ENCODE data around the gene ACIN1. TPM values are rescaled to one million over a fixed set of nuclear protein-coding genes. Genes with fewer than 3 reads are reported as not detected.

The ACIN1 gene
- total RNA-seq, result 10 to 100 TPM; 75.3 to 83.2 (median 82.2) TPM
- 10 to 100 TPM; 45.2 to 57.6 (median 53.5) TPM for polyA plus RNA-seq
- long read RNA-seq, donor 1, full-length matches to known transcripts, result 4 of 28 reads
- long read RNA-seq, donor 1, partial matches to known transcripts, result 15 of 28 reads
- long read RNA-seq, donor 1, other reads (novel, unspliced or antisense), result 9 of 28 reads
- long read RNA-seq, donor 2, full-length matches to known transcripts, result 3 of 31 reads
- long read RNA-seq, donor 2, partial matches to known transcripts, result 17 of 31 reads
- long read RNA-seq, donor 2, other reads (novel, unspliced or antisense), result 11 of 31 reads

GRCh38 chr14:23094666-23095195, at the start of gene ACIN1:
Gene ACIN1, minus strand, starts transcription at chr14:23095136. Its CDS starts 24 bp downstream, at chr14:23095112.
- intact Hi-C loops (cut with DNase I), result no loop called here
- H3K36me3 ChIP-seq (ENCODE audit: insufficient read depth in 1 of 2, low read depth in 1 of 2), result peaks cover 12 to 64% of the 10 kb centered on the region in 2 donors
- H3K27me3 ChIP-seq (ENCODE audit: insufficient read depth in 3 of 3, low read length in 2 of 3), result no peaks in the 10 kb centered on the region
- peak within 1 kb of the TSS; percentile 97 for H3K4me3 ChIP-seq
- 0% methylated on average over 46 to 55 of the region's 55 CpGs for WGBS, 3 donors
- peak within 1 kb of the TSS; percentile 99 for H3K27ac ChIP-seq
- no peak for TF ChIP-seq CTCF (IDR thresholded peaks at IDR 0.05)
- peak; percentile 59 to 76 (median 61) for ATAC-seq
- peaks cover 30% of the 10 kb centered on the region for H3K4me1 ChIP-seq
- H3K9me3 ChIP-seq, result no peaks in the 10 kb centered on the region
- DNase-seq, result no peak

GRCh38 chr14:23143911-23144310, 49.0 kb upstream of the ACIN1 start:
- H3K4me1 ChIP-seq, result peaks cover 56% of the 10 kb centered on the region
- intact Hi-C loops (cut with DNase I), result no loop called here
- H3K9me3 ChIP-seq, result no peaks in the 10 kb centered on the region
- no peak for TF ChIP-seq CTCF (IDR thresholded peaks at IDR 0.05)
- no peak for DNase-seq
- no peaks in the 10 kb centered on the region for H3K27me3 ChIP-seq (ENCODE audit: insufficient read depth in 3 of 3, low read length in 2 of 3)
- peaks cover 0 to 48% of the 10 kb centered on the region in 2 donors for H3K36me3 ChIP-seq (ENCODE audit: insufficient read depth in 1 of 2, low read depth in 1 of 2)
- ATAC-seq, result no peak
- peak overlapping the region; percentile 78 for H3K27ac ChIP-seq
- WGBS, 3 donors, result 54 to 87% (median 72%) methylated on average over 1 of the region's 1 CpG
- H3K4me3 ChIP-seq, result no peak overlapping the region

GRCh38 chr14:23142826-23143225, 47.9 kb upstream of the ACIN1 start:
- H3K27ac ChIP-seq, result no peak overlapping the region
- peaks cover 0 to 59% of the 10 kb centered on the region in 2 donors for H3K36me3 ChIP-seq (ENCODE audit: insufficient read depth in 1 of 2, low read depth in 1 of 2)
- intact Hi-C loops (cut with DNase I), result no loop called here
- no peak for DNase-seq
- no peak overlapping the region for H3K4me3 ChIP-seq
- ATAC-seq, result no peak
- TF ChIP-seq CTCF (IDR thresholded peaks at IDR 0.05), result no peak
- no peaks in the 10 kb centered on the region for H3K9me3 ChIP-seq
- 81 to 89% (median 87%) methylated on average over 4 of the region's 4 CpGs for WGBS, 3 donors
- H3K27me3 ChIP-seq (ENCODE audit: insufficient read depth in 3 of 3, low read length in 2 of 3), result no peaks in the 10 kb centered on the region
- peaks cover 53% of the 10 kb centered on the region for H3K4me1 ChIP-seq

GRCh38 chr14:23141706-23142444, 46.9 kb upstream of the ACIN1 start:
- no peak for TF ChIP-seq CTCF (IDR thresholded peaks at IDR 0.05)
- Histone ChIP-seq H3K36me3 (ENCODE audit: insufficient read depth in 1 of 2, low read depth in 1 of 2) (peaks cover 0 to 69% of the 10 kb centered on the region in 2 donors), H3K9me3 (no peaks in the 10 kb centered on the region), H3K27ac (peak overlapping the region; percentile 51), H3K27me3 (ENCODE audit: insufficient read depth in 3 of 3, low read length in 2 of 3) (no peaks in the 10 kb centered on the region), H3K4me3 (no peak overlapping the region), H3K4me1 (peaks cover 47% of the 10 kb centered on the region)
- peak in 1 of 2 donors; percentile 72 for DNase-seq
- ATAC-seq, result peak; percentile 32 to 69 (median 64)
- 35 to 44% (median 36%) methylated on average over 7 of the region's 7 CpGs for WGBS, 3 donors
- intact Hi-C loops (cut with DNase I), result no loop called here
